HepG2 (cell line): ENCODE results near the gene APC2. TPM values are rescaled to one million over a fixed set of nuclear protein-coding genes. Genes with fewer than 3 reads are reported as not detected.

Experiments used
- AGO1 ChIP-seq: fragments of 200-400 bp; formaldehyde crosslinking; IDR thresholded peaks from 2 replicates; pipeline ENCODE4 v1.6.1; 2017; ENCODE audit warnings: mild to moderate bottlenecking, low read depth, low read length, moderate library complexity; ENCODE audit not compliant: poor library complexity, severe bottlenecking
- CBX2 ChIP-seq, 2 experiments: fragments of 200-600 bp in 1 of 2; sonication (generic); formaldehyde crosslinking in 1 of 2; IDR thresholded peaks; 2 replicates each; pipeline versions ENCODE4 v1.7.0 to v1.8.1; 2018 to 2022; ENCODE audit warnings: low read depth in 2 of 2, low read length in 1 of 2, mild to moderate bottlenecking in 1 of 2, missing genetic modification reagents in 1 of 2
- DNMT3B ChIP-seq: conservative IDR thresholded peaks from 2 replicates; pipeline ENCODE4 v1.6.1; 2016; ENCODE audit warnings: missing biosample characterization, control low read depth
- FOXP4 ChIP-seq: sonication (generic); formaldehyde crosslinking; IDR thresholded peaks from 2 replicates; pipeline ENCODE4 v1.4.0; 2020; ENCODE audit warnings: missing genetic modification reagents
- HDAC2 ChIP-seq: sonication (generic); formaldehyde crosslinking; IDR thresholded peaks from 2 replicates; pipeline ENCODE4 v1.4.0; 2020; ENCODE audit warnings: missing genetic modification reagents
- HIVEP1 ChIP-seq: sonication (generic); formaldehyde crosslinking; IDR thresholded peaks from 2 replicates; pipeline ENCODE4 v1.4.0; 2020; ENCODE audit warnings: mild to moderate bottlenecking, missing genetic modification reagents
- MAFG ChIP-seq: sonication (generic); formaldehyde crosslinking; IDR thresholded peaks from 2 replicates; pipeline ENCODE4 v1.5.1; 2020; ENCODE audit warnings: mild to moderate bottlenecking, missing genetic modification reagents
- MED8 ChIP-seq: sonication (generic); formaldehyde crosslinking; IDR thresholded peaks from 2 replicates; pipeline ENCODE4 v1.8.1; 2023; ENCODE audit warnings: mild to moderate bottlenecking, missing genetic modification reagents; ENCODE audit not compliant: insufficient replicate concordance
- MEF2D ChIP-seq: sonication (generic); formaldehyde crosslinking; IDR thresholded peaks from 2 replicates; pipeline ENCODE4 v1.5.1; 2020; ENCODE audit warnings: mild to moderate bottlenecking, missing genetic modification reagents
- RELA ChIP-seq: sonication (generic); formaldehyde crosslinking; IDR thresholded peaks from 2 replicates; pipeline ENCODE4 v1.4.0; 2020; ENCODE audit warnings: missing genetic modification reagents
- SRSF4 ChIP-seq: fragments of 200-400 bp; formaldehyde crosslinking; IDR thresholded peaks from one replicate; pipeline ENCODE4 v1.6.1; 2018; ENCODE audit warnings: mild to moderate bottlenecking, low read depth, low read length, moderate library complexity; ENCODE audit not compliant: poor library complexity, severe bottlenecking
- TRIM24 ChIP-seq: sonication (generic); formaldehyde crosslinking; IDR thresholded peaks from 2 replicates; pipeline ENCODE4 v1.8.0; 2022; ENCODE audit warnings: mild to moderate bottlenecking, missing genetic modification reagents
- TSC22D2 ChIP-seq: sonication (generic); formaldehyde crosslinking; IDR thresholded peaks from 2 replicates; pipeline ENCODE4 v1.5.1; 2020; ENCODE audit warnings: missing genetic modification reagents, mild to moderate bottlenecking, borderline replicate concordance
- ZFP90 ChIP-seq: sonication (generic); formaldehyde crosslinking; IDR thresholded peaks from 2 replicates; pipeline ENCODE4 v1.8.0; 2022; ENCODE audit warnings: missing genetic modification reagents, mild to moderate bottlenecking, inconsistent platforms, borderline replicate concordance
- ZMYM3 ChIP-seq: sonication (generic); formaldehyde crosslinking; IDR thresholded peaks from 2 replicates; pipeline ENCODE4 v1.5.1; 2020; ENCODE audit warnings: mild to moderate bottlenecking, missing genetic modification reagents
- ZNF232 ChIP-seq: sonication (generic); formaldehyde crosslinking; IDR thresholded peaks from 2 replicates; pipeline ENCODE4 v1.4.0; 2020; ENCODE audit warnings: missing genetic modification reagents, borderline replicate concordance
- ZNF383 ChIP-seq: sonication (generic); formaldehyde crosslinking; IDR thresholded peaks from 2 replicates; pipeline ENCODE4 v1.4.0; 2020; ENCODE audit warnings: missing genetic modification reagents, mild to moderate bottlenecking, borderline replicate concordance
- ZNF563 ChIP-seq: sonication (generic); formaldehyde crosslinking; IDR thresholded peaks from 2 replicates; pipeline ENCODE4 v1.8.0; 2022; ENCODE audit warnings: mild to moderate bottlenecking, moderate library complexity, missing genetic modification reagents
- ZNF629 ChIP-seq: sonication (generic); formaldehyde crosslinking; conservative IDR thresholded peaks from 2 replicates; pipeline ENCODE4 v1.5.0; 2020; ENCODE audit warnings: missing genetic modification reagents
- ZNF878 ChIP-seq: sonication (generic); formaldehyde crosslinking; IDR thresholded peaks from 2 replicates; pipeline ENCODE4 v1.8.1; 2023; ENCODE audit warnings: mild to moderate bottlenecking, missing genetic modification reagents, moderate library complexity
- polyA plus RNA-seq, 8 experiments: library from polyadenylated mRNA; depleted of rRNA in 3 of 8; stranded (reverse) in 7 of 8; unstranded in 1 of 8; fragments of >200 nt; fragmentation: Illumina TruSeq in 4 of 8; extraction: Trizol in 4 of 8; gene quantifications; 2 replicates each; pipeline versions ENCODE4 v1.2.1 to v1.2.3, GENCODE V29; 2011 to 2016; ENCODE audit warnings: low read depth in 4 of 8, missing spikeins in 1 of 8, mixed read lengths in 1 of 8; ENCODE audit not compliant: insufficient read depth in 1 of 8
- total RNA-seq, 5 experiments: library from RNA; depleted of rRNA; stranded (reverse); fragments of >200 nt; fragmentation: Illumina TruSeq; extraction: Trizol; gene quantifications; 2 replicates each; pipeline ENCODE4 v1.2.3, GENCODE V29; 2016; ENCODE audit warnings: low read depth in 1 of 5
- TF ChIP-seq, protein P1 (sequence below): IDR thresholded peaks from 2 replicates; pipeline ENCODE4 v1.6.1; 2016; ENCODE audit warnings: control low read depth
- TF ChIP-seq, protein P2 (sequence below): sonication (generic); formaldehyde crosslinking; IDR thresholded peaks from 2 replicates; pipeline ENCODE4 v1.8.0; 2022; ENCODE audit warnings: mild to moderate bottlenecking, missing genetic modification reagents, borderline replicate concordance
- TF ChIP-seq, protein P3 (sequence below): sonication (generic); formaldehyde crosslinking; IDR thresholded peaks from 2 replicates; pipeline ENCODE4 v1.5.1; 2020; ENCODE audit warnings: mild to moderate bottlenecking, missing genetic modification reagents, moderate library complexity

APC2 gene
- total and polyA plus RNA-seq, 2 of the 13 experiments (the other 11 are each of a cell fraction or from before 2014, with no cell fraction given): 0.08 to 0.22 TPM

DNA sequence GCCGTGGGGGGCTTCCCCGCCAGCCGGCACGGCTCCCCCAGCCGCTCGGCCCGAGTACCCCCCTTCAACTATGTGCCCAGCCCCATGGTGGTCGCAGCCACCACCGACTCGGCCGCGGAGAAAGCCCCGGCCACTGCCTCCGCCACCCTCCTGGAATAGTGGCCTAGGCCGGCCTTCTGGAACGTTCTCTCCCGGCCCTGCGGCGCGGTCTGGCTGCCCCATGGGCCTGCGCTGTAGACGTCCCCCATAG, 20.1 kb downstream of the APC2 start (continued):
- TF ChIP-seq FOXP4 (no peak), ZNF878 (CRISPR knock-in tag) (no peak), ZMYM3 (no peak), MED8 (CRISPR knock-in tag) (no peak), DNMT3B (CRISPR knock-in tag) (no peak), TRIM24 (CRISPR knock-in tag) (no peak), ZFP90 (CRISPR knock-in tag) (peak; percentile 59; the same call in 1 of the 2 replicates), RELA (CRISPR knock-in tag) (no peak), MEF2D (CRISPR knock-in tag) (no peak), ZNF563 (CRISPR knock-in tag) (peak; percentile 75), CBX2 (IDR thresholded peaks at IDR 0.05; ENCODE audit: low read depth, low read length) (no peak), CBX2 (CRISPR knock-in tag; IDR thresholded peaks at IDR 0.05; ENCODE audit: low read depth) (no peak), HIVEP1 (CRISPR knock-in tag) (peak; percentile 62; the same call in 1 of the 2 replicates), ZNF232 (CRISPR knock-in tag) (peak; percentile 45; the same call in 1 of the 2 replicates), ZNF383 (CRISPR knock-in tag) (no peak), AGO1 (peak; percentile 8), TSC22D2 (CRISPR knock-in tag) (no peak), HDAC2 (CRISPR knock-in tag) (no peak), MAFG (CRISPR knock-in tag) (no peak), SRSF4 (no peak), ZNF629 (no peak)
- TF ChIP-seq, protein P1, sequence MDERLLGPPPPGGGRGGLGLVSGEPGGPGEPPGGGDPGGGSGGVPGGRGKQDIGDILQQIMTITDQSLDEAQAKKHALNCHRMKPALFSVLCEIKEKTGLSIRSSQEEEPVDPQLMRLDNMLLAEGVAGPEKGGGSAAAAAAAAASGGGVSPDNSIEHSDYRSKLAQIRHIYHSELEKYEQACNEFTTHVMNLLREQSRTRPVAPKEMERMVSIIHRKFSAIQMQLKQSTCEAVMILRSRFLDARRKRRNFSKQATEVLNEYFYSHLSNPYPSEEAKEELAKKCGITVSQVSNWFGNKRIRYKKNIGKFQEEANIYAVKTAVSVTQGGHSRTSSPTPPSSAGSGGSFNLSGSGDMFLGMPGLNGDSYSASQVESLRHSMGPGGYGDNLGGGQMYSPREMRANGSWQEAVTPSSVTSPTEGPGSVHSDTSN: no peak
- TF ChIP-seq, protein P2, sequence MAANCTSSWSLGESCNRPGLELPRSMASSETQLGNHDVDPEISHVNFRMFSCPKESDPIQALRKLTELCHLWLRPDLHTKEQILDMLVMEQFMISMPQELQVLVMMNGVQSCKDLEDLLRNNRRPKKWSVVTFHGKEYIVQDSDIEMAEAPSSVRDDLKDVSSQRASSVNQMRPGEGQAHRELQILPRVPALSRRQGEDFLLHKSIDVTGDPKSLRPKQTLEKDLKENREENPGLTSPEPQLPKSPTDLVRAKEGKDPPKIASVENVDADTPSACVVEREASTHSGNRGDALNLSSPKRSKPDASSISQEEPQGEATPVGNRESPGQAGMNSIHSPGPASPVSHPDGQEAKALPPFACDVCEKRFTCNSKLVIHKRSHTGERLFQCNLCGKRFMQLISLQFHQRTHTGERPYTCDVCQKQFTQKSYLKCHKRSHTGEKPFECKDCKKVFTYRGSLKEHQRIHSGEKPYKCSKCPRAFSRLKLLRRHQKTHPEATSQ (CRISPR knock-in tag): no peak
- TF ChIP-seq, protein P3, sequence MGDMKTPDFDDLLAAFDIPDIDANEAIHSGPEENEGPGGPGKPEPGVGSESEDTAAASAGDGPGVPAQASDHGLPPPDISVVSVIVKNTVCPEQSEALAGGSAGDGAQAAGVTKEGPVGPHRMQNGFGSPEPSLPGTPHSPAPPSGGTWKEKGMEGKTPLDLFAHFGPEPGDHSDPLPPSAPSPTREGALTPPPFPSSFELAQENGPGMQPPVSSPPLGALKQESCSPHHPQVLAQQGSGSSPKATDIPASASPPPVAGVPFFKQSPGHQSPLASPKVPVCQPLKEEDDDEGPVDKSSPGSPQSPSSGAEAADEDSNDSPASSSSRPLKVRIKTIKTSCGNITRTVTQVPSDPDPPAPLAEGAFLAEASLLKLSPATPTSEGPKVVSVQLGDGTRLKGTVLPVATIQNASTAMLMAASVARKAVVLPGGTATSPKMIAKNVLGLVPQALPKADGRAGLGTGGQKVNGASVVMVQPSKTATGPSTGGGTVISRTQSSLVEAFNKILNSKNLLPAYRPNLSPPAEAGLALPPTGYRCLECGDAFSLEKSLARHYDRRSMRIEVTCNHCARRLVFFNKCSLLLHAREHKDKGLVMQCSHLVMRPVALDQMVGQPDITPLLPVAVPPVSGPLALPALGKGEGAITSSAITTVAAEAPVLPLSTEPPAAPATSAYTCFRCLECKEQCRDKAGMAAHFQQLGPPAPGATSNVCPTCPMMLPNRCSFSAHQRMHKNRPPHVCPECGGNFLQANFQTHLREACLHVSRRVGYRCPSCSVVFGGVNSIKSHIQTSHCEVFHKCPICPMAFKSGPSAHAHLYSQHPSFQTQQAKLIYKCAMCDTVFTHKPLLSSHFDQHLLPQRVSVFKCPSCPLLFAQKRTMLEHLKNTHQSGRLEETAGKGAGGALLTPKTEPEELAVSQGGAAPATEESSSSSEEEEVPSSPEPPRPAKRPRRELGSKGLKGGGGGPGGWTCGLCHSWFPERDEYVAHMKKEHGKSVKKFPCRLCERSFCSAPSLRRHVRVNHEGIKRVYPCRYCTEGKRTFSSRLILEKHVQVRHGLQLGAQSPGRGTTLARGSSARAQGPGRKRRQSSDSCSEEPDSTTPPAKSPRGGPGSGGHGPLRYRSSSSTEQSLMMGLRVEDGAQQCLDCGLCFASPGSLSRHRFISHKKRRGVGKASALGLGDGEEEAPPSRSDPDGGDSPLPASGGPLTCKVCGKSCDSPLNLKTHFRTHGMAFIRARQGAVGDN (CRISPR knock-in tag): peak; percentile 96; the same call in 1 of the 2 replicates
